GM18873 (cell line): Measurements from ENCODE around the gene GRIN2C.

Experiments used
- ATAC-seq: cut with Tn5 transposase; IDR thresholded peaks from one replicate; pipeline ENCODE4 v1.9.1; 2021; ENCODE audit warnings: mild to moderate bottlenecking, moderate library complexity, moderate number of reproducible peaks; ENCODE audit not compliant: unreplicated experiment, low FRiP score

The GRIN2C gene

GRCh38 chr17:74851612-74852236, 8.0 kb downstream of the GRIN2C start:
- ATAC-seq: no peak

GRCh38 chr17:74850914-74851313, 8.8 kb downstream of the GRIN2C start:
- no peak for ATAC-seq

GRCh38 chr17:74850310-74850709, 9.4 kb downstream of the GRIN2C start:
- ATAC-seq: no peak

GRCh38 chr17:74848656-74849399, 10.9 kb downstream of the GRIN2C start:
- ATAC-seq: no peak

- ATAC-seq: no peak
These were observed 13.1 kb downstream of the GRIN2C start for GRCh38 chr17:74846621-74847020.

GRCh38 chr17:74843352-74843627, 16.4 kb downstream of the GRIN2C start:
- no peak for ATAC-seq

- ATAC-seq: no peak
These were observed 16.9 kb downstream of the GRIN2C start for GRCh38 chr17:74842599-74843351.

- no peak for ATAC-seq
These were observed 17.5 kb downstream of the GRIN2C start for GRCh38 chr17:74842146-74842598.

- ATAC-seq: no peak
These were observed 18.6 kb downstream of the GRIN2C start for GRCh38 chr17:74840989-74841666.

GRCh38 chr17:74839990-74840852, 19.5 kb downstream of the GRIN2C start:
- ATAC-seq: no peak

- ATAC-seq: no peak
These were observed 21.4 kb downstream of the GRIN2C start for GRCh38 chr17:74838274-74838673.

GRCh38 chr17:74836691-74837467, 22.8 kb downstream of the GRIN2C start:
- ATAC-seq: no peak

GRCh38 chr17:74836191-74836590, 23.5 kb downstream of the GRIN2C start:
- ATAC-seq: no peak

- ATAC-seq: no peak
These were observed 25.9 kb downstream of the GRIN2C start for GRCh38 chr17:74833501-74834377.

GRCh38 chr17:74832421-74832820, 27.3 kb downstream of the GRIN2C start:
- no peak for ATAC-seq

- no peak for ATAC-seq
These were observed 28.1 kb downstream of the GRIN2C start for GRCh38 chr17:74831444-74832146.

- no peak for ATAC-seq
These were observed 28.8 kb downstream of the GRIN2C start for GRCh38 chr17:74830861-74831260.

GRCh38 chr17:74827800-74828199, 31.9 kb downstream of the GRIN2C start:
- ATAC-seq: no peak
